Measurements from ENCODE around the gene FAM43A. TPM values are rescaled to one million over a fixed set of nuclear protein-coding genes. Genes with fewer than 3 reads are reported as not detected.
A peak's percentile ranks its signal among the peaks of the same experiment; 100 is the strongest.

Gene FAM43A
- total and polyA plus RNA-seq, 10 of the 15 experiments (the other 5 are each of a cell fraction or from before 2014, with no cell fraction given), result 0.27 to 5.0 (median 1.1) TPM

GRCh38 chr3:194654443-194654842, 31.2 kb upstream of the FAM43A start:
- SMC1A ChIA-PET (ENCODE audit: uncharacterized antibody, unreplicated experiment), result interaction anchor here (0.7 to 1.0 kb wide), 4 partner anchors 17 to 598 kb away, joined by 3 to 4 read pairs (median 3); no protein-coding TSS in a partner anchor
- in situ Hi-C loops (cut with MboI), result no loop called here
- peaks cover 3% of the 10 kb centered on the region for H3K79me2 ChIP-seq (ENCODE audit: control insufficient read depth, insufficient read depth, low read length)
- DNase-seq (ENCODE audit: low read depth, low spot score), result peak; percentile 23
- intact Hi-C loops (cut with micrococcal nuclease; ENCODE audit: unreplicated experiment), result no loop called here
- RAD21 ChIA-PET (ENCODE audit: unreplicated experiment), result no interaction called here
- H3K9me3 ChIP-seq (replicated peaks; ENCODE audit: control insufficient read depth, insufficient read depth, low read length), result no peaks in the 10 kb centered on the region
- peak; percentile 96 for ATAC-seq
- no peak overlapping the region for H3K4me3 ChIP-seq
- H3K27ac ChIP-seq (ENCODE audit: control insufficient read depth, insufficient read depth), result peak overlapping the region; percentile 77
- H3K27me3 ChIP-seq (replicated peaks in 1 of 2; ENCODE audit: control insufficient read depth in 2 of 2, insufficient read depth in 2 of 2, low read length in 1 of 2), result no peaks in the 10 kb centered on the region
- H3K4me1 ChIP-seq (ENCODE audit: control insufficient read depth, insufficient read depth, low read length), result peaks cover 8% of the 10 kb centered on the region; the same call in 1 of the 2 replicates
- no TSS peak for BruUV-seq (replicated peaks)
- peaks cover 7 to 31% of the 10 kb centered on the region in 2 experiments for H3K36me3 ChIP-seq (ENCODE audit: control insufficient read depth in 2 of 2, insufficient read depth in 2 of 2, low read length in 1 of 2)
- 1% methylated on average over 5 of the region's 5 CpGs for WGBS (ENCODE audit: insufficient coverage, insufficient replicate concordance, low lambda C conversion rate, missing lambda C conversion rate)
- H3K4me2 ChIP-seq (ENCODE audit: control insufficient read depth, insufficient read depth), result peak overlapping the region; percentile 21; the same call in 1 of the 2 replicates
- H2AFZ ChIP-seq (ENCODE audit: control insufficient read depth, low read depth, low read length), result no peak overlapping the region
- POLR2A ChIA-PET, result no interaction called here
- CTCF ChIA-PET, result interaction anchor here (1.8 kb wide), 1 partner anchor 17 kb away, joined by 7 read pairs; the partner anchor contains the start of gene LSG1
- no peak overlapping the region for H3K9ac ChIP-seq (ENCODE audit: control insufficient read depth, insufficient read depth, low read length)
- peak; percentile 41 for FAIRE-seq
- H4K20me1 ChIP-seq (ENCODE audit: control insufficient read depth, insufficient read depth), result no peaks in the 10 kb centered on the region
- no peak for TF ChIP-seq CEBPB (IDR thresholded peaks at IDR 0.05; ENCODE audit: borderline replicate concordance in 1 of 2, low read depth in 2 of 2, low read length in 2 of 2)
- TF ChIP-seq GABPA (IDR thresholded peaks at IDR 0.05; ENCODE audit: low read depth), result peak; percentile 18; the same call in 1 of the 2 replicates
- TF ChIP-seq ZNF274 (IDR thresholded peaks at IDR 0.05; ENCODE audit: insufficient read depth, insufficient read length), result no peak
- TF ChIP-seq RFX5 (IDR thresholded peaks at IDR 0.05; ENCODE audit: low read depth, low read length), result no peak
- peak; percentile 95 for TF ChIP-seq JUNB (IDR thresholded peaks at IDR 0.05)
- no peak for TF ChIP-seq SMAD1 (IDR thresholded peaks at IDR 0.05; ENCODE audit: low read depth, partially characterized antibody)
- 0 out of 2 replicates have a peak, but pooled peaks have one; percentile 38 for TF ChIP-seq PAX5 (IDR thresholded peaks at IDR 0.05; ENCODE audit: borderline replicate concordance, low read depth, low read length)
- TF ChIP-seq, protein P1, sequence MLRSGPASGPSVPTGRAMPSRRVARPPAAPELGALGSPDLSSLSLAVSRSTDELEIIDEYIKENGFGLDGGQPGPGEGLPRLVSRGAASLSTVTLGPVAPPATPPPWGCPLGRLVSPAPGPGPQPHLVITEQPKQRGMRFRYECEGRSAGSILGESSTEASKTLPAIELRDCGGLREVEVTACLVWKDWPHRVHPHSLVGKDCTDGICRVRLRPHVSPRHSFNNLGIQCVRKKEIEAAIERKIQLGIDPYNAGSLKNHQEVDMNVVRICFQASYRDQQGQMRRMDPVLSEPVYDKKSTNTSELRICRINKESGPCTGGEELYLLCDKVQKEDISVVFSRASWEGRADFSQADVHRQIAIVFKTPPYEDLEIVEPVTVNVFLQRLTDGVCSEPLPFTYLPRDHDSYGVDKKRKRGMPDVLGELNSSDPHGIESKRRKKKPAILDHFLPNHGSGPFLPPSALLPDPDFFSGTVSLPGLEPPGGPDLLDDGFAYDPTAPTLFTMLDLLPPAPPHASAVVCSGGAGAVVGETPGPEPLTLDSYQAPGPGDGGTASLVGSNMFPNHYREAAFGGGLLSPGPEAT (IDR thresholded peaks at IDR 0.05; ENCODE audit: low read depth), result peak; percentile 50; the same call in 1 of the 2 replicates
- TF ChIP-seq IKZF2 (IDR thresholded peaks at IDR 0.05), result peak; percentile 69 to 70; a peak in 3 of 4 replicates
- TF ChIP-seq IKZF1 (conservative IDR thresholded peaks at IDR 0.05), result 0 out of 2 replicates have a peak, but pooled peaks have one; percentile 35
- peak; percentile 86 for TF ChIP-seq ATF7 (IDR thresholded peaks at IDR 0.05; ENCODE audit: low read depth)
- peak; percentile 90 for TF ChIP-seq CREB1 (IDR thresholded peaks at IDR 0.05; ENCODE audit: low read depth)
- TF ChIP-seq, protein P2, sequence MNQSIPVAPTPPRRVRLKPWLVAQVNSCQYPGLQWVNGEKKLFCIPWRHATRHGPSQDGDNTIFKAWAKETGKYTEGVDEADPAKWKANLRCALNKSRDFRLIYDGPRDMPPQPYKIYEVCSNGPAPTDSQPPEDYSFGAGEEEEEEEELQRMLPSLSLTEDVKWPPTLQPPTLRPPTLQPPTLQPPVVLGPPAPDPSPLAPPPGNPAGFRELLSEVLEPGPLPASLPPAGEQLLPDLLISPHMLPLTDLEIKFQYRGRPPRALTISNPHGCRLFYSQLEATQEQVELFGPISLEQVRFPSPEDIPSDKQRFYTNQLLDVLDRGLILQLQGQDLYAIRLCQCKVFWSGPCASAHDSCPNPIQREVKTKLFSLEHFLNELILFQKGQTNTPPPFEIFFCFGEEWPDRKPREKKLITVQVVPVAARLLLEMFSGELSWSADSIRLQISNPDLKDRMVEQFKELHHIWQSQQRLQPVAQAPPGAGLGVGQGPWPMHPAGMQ (IDR thresholded peaks at IDR 0.05; ENCODE audit: borderline replicate concordance), result no peak
- TF ChIP-seq, protein P3, sequence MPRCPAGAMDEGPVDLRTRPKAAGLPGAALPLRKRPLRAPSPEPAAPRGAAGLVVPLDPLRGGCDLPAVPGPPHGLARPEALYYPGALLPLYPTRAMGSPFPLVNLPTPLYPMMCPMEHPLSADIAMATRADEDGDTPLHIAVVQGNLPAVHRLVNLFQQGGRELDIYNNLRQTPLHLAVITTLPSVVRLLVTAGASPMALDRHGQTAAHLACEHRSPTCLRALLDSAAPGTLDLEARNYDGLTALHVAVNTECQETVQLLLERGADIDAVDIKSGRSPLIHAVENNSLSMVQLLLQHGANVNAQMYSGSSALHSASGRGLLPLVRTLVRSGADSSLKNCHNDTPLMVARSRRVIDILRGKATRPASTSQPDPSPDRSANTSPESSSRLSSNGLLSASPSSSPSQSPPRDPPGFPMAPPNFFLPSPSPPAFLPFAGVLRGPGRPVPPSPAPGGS (IDR thresholded peaks at IDR 0.05; ENCODE audit: borderline replicate concordance, insufficient read depth, low read depth, low read length, poor library complexity, severe bottlenecking), result peak; percentile 14
- peak; percentile 69; the same call in 1 of the 2 replicates for TF ChIP-seq DPF2 (IDR thresholded peaks at IDR 0.05)
- 0 out of 2 replicates have a peak, but pooled peaks have one; percentile 52 for TF ChIP-seq JUND (IDR thresholded peaks at IDR 0.05; ENCODE audit: low read depth, low read length)
- no peak for TF ChIP-seq NFXL1 (IDR thresholded peaks at IDR 0.05; ENCODE audit: borderline replicate concordance)
- peak in 1 of 2 experiments; percentile 9; a peak in 1 of 4 replicates for TF ChIP-seq ETV6 (conservative IDR thresholded peaks at IDR 0.05 in 1 of 2, IDR thresholded peaks at IDR 0.05 in 1 of 2; ENCODE audit: borderline replicate concordance in 1 of 2, low read depth in 1 of 2)
- TF ChIP-seq IRF4 (IDR thresholded peaks at IDR 0.05; ENCODE audit: low read depth, low read length), result peak; percentile 87
- TF ChIP-seq NFIC (IDR thresholded peaks at IDR 0.05; ENCODE audit: low read depth, low read length), result peak; percentile 68; the same call in 1 of the 2 replicates
- peak; percentile 74 for TF ChIP-seq RUNX3 (IDR thresholded peaks at IDR 0.05; ENCODE audit: low read length)
- TF ChIP-seq BCL11A (IDR thresholded peaks at IDR 0.05; ENCODE audit: low read depth, low read length), result peak; percentile 71

All from GM12878 (cell line).